ENCODE measurements around the gene STPG2. TPM values are rescaled to one million over a fixed set of nuclear protein-coding genes. Genes with fewer than 3 reads are reported as not detected.

The STPG2 gene
- polyA plus RNA-seq, 1 experiment: not detected

DNA sequence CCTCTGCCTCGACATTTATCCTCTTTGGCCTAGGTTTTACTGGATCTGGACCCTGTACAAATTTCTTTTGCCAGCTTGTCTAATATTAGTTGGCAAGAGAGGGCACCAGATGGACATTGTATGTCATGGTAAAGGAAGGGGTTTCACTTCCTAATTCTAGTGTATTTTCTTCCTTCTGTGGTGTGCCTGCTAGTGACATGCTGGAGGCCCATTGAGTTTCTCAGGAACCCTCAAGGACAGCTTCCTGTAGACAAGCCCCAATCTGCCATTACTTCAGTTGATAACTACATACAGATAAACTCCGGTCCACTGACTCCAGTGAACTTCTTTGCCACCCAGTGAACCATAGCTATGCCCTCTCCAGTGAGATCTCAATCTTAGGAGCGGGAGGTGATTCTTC lies 116.9 kb downstream of the STPG2 start:
- Histone ChIP-seq H3K36me3 (ENCODE audit: control insufficient read depth, insufficient read depth, low read length) (no peaks in the 10 kb centered on the region), H3K4me3 (ENCODE audit: low read depth, low read length) (no peak overlapping the region), H3K27me3 (ENCODE audit: control insufficient read depth, insufficient read depth, low read length) (no peaks in the 10 kb centered on the region)
- DNase-seq (ENCODE audit: low read depth): no peak
- ChIA-PET CTCF (interaction anchor here (1.4 kb wide), 1 partner anchor 17 kb away, joined by 3 read pairs; no protein-coding TSS in a partner anchor), POLR2A (no interaction called here)
- TF ChIP-seq, protein P1, sequence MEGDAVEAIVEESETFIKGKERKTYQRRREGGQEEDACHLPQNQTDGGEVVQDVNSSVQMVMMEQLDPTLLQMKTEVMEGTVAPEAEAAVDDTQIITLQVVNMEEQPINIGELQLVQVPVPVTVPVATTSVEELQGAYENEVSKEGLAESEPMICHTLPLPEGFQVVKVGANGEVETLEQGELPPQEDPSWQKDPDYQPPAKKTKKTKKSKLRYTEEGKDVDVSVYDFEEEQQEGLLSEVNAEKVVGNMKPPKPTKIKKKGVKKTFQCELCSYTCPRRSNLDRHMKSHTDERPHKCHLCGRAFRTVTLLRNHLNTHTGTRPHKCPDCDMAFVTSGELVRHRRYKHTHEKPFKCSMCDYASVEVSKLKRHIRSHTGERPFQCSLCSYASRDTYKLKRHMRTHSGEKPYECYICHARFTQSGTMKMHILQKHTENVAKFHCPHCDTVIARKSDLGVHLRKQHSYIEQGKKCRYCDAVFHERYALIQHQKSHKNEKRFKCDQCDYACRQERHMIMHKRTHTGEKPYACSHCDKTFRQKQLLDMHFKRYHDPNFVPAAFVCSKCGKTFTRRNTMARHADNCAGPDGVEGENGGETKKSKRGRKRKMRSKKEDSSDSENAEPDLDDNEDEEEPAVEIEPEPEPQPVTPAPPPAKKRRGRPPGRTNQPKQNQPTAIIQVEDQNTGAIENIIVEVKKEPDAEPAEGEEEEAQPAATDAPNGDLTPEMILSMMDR (IDR thresholded peaks at IDR 0.05; ENCODE audit: insufficient read depth, low read depth, low read length): no peak

DNA sequence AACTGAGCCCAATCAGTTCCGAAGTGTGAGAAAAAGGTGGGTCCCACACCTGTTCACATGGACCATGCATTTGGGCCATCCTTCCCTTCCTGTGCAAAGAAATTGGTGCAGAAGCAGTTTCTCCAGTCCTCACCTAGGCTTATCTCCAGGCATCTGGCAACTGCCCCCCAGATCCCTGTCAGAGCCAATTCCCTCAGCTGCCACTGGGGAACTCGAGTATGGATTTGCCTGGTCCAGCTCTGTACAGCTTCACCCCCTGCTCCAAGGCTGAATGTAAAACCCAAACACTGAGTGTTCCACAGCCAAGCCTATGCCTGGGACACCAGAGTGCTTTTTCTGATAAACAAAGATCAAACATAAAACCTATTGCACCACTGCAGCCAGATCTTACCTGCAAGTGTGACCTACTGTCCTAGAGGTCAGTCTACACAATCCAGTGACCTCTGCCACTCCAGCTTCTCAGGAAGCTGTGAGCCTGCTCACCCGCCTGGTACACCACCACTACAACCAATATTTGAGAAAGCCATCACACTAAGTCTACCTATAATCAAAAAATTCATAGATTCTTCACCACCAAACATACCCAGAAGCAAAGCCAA lies 136.4 kb downstream of the STPG2 start:
- H3K36me3 ChIP-seq (ENCODE audit: control insufficient read depth, insufficient read depth, low read length): no peaks in the 10 kb centered on the region
- no peak overlapping the region for H3K4me3 ChIP-seq (ENCODE audit: low read depth, low read length)
- no peaks in the 10 kb centered on the region for H3K27me3 ChIP-seq (ENCODE audit: control insufficient read depth, insufficient read depth, low read length)
- ChIA-PET POLR2A (no interaction called here), CTCF (no interaction called here)
- no peak for DNase-seq (ENCODE audit: low read depth)
- TF ChIP-seq, protein P1 (IDR thresholded peaks at IDR 0.05; ENCODE audit: insufficient read depth, low read depth, low read length): no peak

DNA sequence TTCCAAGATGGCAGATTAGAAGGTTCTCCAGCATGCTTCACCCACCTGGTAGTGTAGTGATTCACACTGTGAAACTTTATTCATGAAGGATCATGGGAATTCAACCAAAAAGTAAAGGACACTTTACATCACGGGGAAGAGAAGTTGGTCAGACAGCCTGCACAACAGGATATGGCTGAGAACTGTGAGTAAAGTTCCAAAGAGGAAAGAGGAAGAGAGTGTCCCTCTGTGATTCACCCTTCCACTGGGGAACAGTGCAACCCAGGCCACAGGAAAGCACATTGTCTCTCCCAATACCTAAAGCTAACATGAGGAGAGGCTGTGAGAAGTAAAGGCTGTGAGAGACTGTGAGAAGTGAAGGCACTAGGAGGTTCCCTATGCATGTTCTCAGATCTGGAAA lies 137.2 kb downstream of the STPG2 start:
- no peak overlapping the region for H3K4me3 ChIP-seq (ENCODE audit: low read depth, low read length)
- no peaks in the 10 kb centered on the region for H3K27me3 ChIP-seq (ENCODE audit: control insufficient read depth, insufficient read depth, low read length)
- DNase-seq (ENCODE audit: low read depth): no peak
- TF ChIP-seq, protein P1 (IDR thresholded peaks at IDR 0.05; ENCODE audit: insufficient read depth, low read depth, low read length): no peak
- CTCF ChIA-PET: no interaction called here
- H3K36me3 ChIP-seq (ENCODE audit: control insufficient read depth, insufficient read depth, low read length): no peaks in the 10 kb centered on the region
- POLR2A ChIA-PET: no interaction called here

DNA sequence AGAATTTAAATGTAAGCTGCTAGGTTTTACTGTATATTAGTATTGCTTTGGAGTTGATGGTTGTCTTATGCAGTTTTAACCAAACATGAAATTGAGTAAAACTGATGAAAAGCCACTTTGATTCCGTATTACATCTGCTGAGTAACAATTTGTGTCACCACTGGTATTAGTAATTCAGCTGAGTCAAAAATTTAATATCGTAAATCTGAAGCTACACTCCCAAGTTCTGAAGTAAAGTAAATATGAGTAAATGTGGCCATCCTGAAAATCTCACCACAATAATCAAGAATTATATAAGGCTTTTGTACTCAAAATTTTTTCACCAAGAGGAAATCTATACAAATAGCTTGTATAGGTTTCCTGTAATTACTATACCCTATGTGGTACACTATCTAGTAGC lies 142.3 kb downstream of the STPG2 start:
- ChIA-PET POLR2A (no interaction called here), CTCF (no interaction called here)
- H3K27me3 ChIP-seq (ENCODE audit: control insufficient read depth, insufficient read depth, low read length): no peaks in the 10 kb centered on the region
- TF ChIP-seq, protein P1 (IDR thresholded peaks at IDR 0.05; ENCODE audit: insufficient read depth, low read depth, low read length): no peak
- no peak for DNase-seq (ENCODE audit: low read depth)
- no peaks in the 10 kb centered on the region for H3K36me3 ChIP-seq (ENCODE audit: control insufficient read depth, insufficient read depth, low read length)
- no peak overlapping the region for H3K4me3 ChIP-seq (ENCODE audit: low read depth, low read length)

DNA sequence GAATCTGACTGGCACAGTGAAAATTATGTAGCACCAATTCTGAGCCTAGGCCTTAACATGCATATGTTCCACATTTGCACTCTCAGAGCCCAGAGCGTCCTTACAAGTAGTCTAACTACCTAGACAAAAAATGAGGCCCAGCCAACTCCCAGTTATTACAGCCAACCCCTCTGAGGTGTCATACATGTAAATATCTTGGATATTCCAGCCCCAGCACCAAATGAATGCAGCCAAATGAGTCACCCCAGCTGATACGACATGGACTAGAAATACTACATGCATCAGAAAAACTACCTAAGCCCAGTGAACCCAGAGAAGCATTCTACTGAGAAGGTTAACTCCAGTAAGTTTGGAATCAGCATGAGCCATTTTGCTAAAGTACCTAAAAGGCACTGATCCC lies 145.1 kb downstream of the STPG2 start:
- no peaks in the 10 kb centered on the region for H3K27me3 ChIP-seq (ENCODE audit: control insufficient read depth, insufficient read depth, low read length)
- no peaks in the 10 kb centered on the region for H3K36me3 ChIP-seq (ENCODE audit: control insufficient read depth, insufficient read depth, low read length)
- no peak for DNase-seq (ENCODE audit: low read depth)
- H3K4me3 ChIP-seq (ENCODE audit: low read depth, low read length): no peak overlapping the region
- ChIA-PET CTCF (no interaction called here), POLR2A (no interaction called here)
- TF ChIP-seq, protein P1 (IDR thresholded peaks at IDR 0.05; ENCODE audit: insufficient read depth, low read depth, low read length): no peak
